SK-N-SH treated with all-trans-retinoic acid at 6 μM for 48 hours (cell line): ENCODE results near the gene TEAD1.

Experiments used
- ATAC-seq: fragments of 200-7000 bp; cut with Tn5 transposase; 3 replicates; pipeline ENCODE4 v1.9.1; 2020; ENCODE audit warnings: mild to moderate bottlenecking, moderate library complexity
- ARNTL ChIP-seq: fragments of 450-650 bp; formaldehyde crosslinking; IDR thresholded peaks from 2 replicates; pipeline ENCODE4 v1.5.0; 2020; ENCODE audit warnings: low read depth, mild to moderate bottlenecking, moderate library complexity, borderline replicate concordance
- BACH2 ChIP-seq: fragments of 250-450 bp; sonication (Bioruptor Pico); IDR thresholded peaks from 2 replicates; pipeline ENCODE4 v1.9.0; 2021; ENCODE audit warnings: mild to moderate bottlenecking, borderline replicate concordance
- CSDC2 ChIP-seq: fragments of 250-450 bp; sonication (Bioruptor Pico); IDR thresholded peaks from 2 replicates; pipeline ENCODE4 v1.5.0; 2020; ENCODE audit warnings: mild to moderate bottlenecking, moderate library complexity
- CSRNP3 ChIP-seq: fragments of 250-450 bp; sonication (Bioruptor Pico); IDR thresholded peaks from 2 replicates; pipeline ENCODE4 v1.5.1; 2021; ENCODE audit warnings: mild to moderate bottlenecking, moderate library complexity
- ESRRG ChIP-seq: fragments of 250-450 bp; sonication (Bioruptor Pico); IDR thresholded peaks from 2 replicates; pipeline ENCODE4 v1.6.1; 2021; ENCODE audit warnings: mild to moderate bottlenecking
- GLIS3 ChIP-seq: fragments of 250-450 bp; sonication (Bioruptor Pico); IDR thresholded peaks from 2 replicates; pipeline ENCODE4 v1.5.0; 2020; ENCODE audit warnings: mild to moderate bottlenecking, moderate library complexity
- ISL1 ChIP-seq: fragments of 250-450 bp; sonication (Bioruptor Pico); IDR thresholded peaks from 2 replicates; pipeline ENCODE4 v2.1.2; 2022; ENCODE audit warnings: mild to moderate bottlenecking, moderate library complexity
- OSR1 ChIP-seq: fragments of 250-450 bp; sonication (Bioruptor Pico); IDR thresholded peaks from 2 replicates; pipeline ENCODE4 v1.8.0; 2022; ENCODE audit warnings: moderate library complexity, mild to moderate bottlenecking, inconsistent platforms
- PATZ1 ChIP-seq: fragments of 250-450 bp; sonication (Bioruptor Pico); IDR thresholded peaks from 2 replicates; pipeline ENCODE4 v1.8.0; 2020; ENCODE audit warnings: mild to moderate bottlenecking, moderate library complexity, borderline replicate concordance
- POU6F1 ChIP-seq: fragments of 250-450 bp; sonication (Bioruptor Pico); IDR thresholded peaks from 2 replicates; pipeline ENCODE4 v1.8.0; 2021; ENCODE audit warnings: low read depth, mild to moderate bottlenecking, moderate library complexity, borderline replicate concordance
- PPARA ChIP-seq: fragments of 250-450 bp; sonication (Bioruptor Pico); IDR thresholded peaks from 2 replicates; pipeline ENCODE4 v1.5.0; 2020; ENCODE audit warnings: mild to moderate bottlenecking, borderline replicate concordance
- RARB ChIP-seq: fragments of 250-450 bp; sonication (Bioruptor Pico); IDR thresholded peaks from 2 replicates; pipeline ENCODE4 v1.8.0; 2021; ENCODE audit warnings: mild to moderate bottlenecking, moderate library complexity
- SNAI2 ChIP-seq: fragments of 250-450 bp; sonication (Bioruptor Pico); IDR thresholded peaks from 2 replicates; pipeline ENCODE4 v1.5.0; 2020; ENCODE audit warnings: mild to moderate bottlenecking, moderate library complexity
- TCF4 ChIP-seq: fragments of 250-450 bp; sonication (Bioruptor Pico); IDR thresholded peaks from 2 replicates; pipeline ENCODE4 v1.8.0; 2021; ENCODE audit warnings: mild to moderate bottlenecking, moderate library complexity, borderline replicate concordance
- TOX ChIP-seq: fragments of 250-450 bp; sonication (Bioruptor Pico); IDR thresholded peaks from 2 replicates; pipeline ENCODE4 v1.8.0; 2021; ENCODE audit warnings: mild to moderate bottlenecking, moderate library complexity, borderline replicate concordance
- TSHZ2 ChIP-seq: fragments of 250-450 bp; sonication (Bioruptor Pico); IDR thresholded peaks from 2 replicates; pipeline ENCODE4 v1.5.0; 2020; ENCODE audit warnings: mild to moderate bottlenecking, moderate library complexity
- ZFP3 ChIP-seq: fragments of 250-450 bp; sonication (Bioruptor Pico); IDR thresholded peaks from 2 replicates; pipeline ENCODE4 v1.5.0; 2020; ENCODE audit warnings: mild to moderate bottlenecking, moderate library complexity
- ZFP30 ChIP-seq: fragments of 450-650 bp; formaldehyde crosslinking; IDR thresholded peaks from 2 replicates; pipeline ENCODE4 v1.5.0; 2022; ENCODE audit warnings: mild to moderate bottlenecking, moderate library complexity
- ZNF565 ChIP-seq: fragments of 450-650 bp; formaldehyde crosslinking; conservative IDR thresholded peaks from 2 replicates; pipeline ENCODE4 v1.5.0; 2020; ENCODE audit warnings: low read depth, mild to moderate bottlenecking, moderate library complexity
- ZNF70 ChIP-seq: fragments of 450-650 bp; formaldehyde crosslinking; IDR thresholded peaks from 2 replicates; pipeline ENCODE4 v1.5.0; 2020; ENCODE audit warnings: mild to moderate bottlenecking, moderate library complexity
- ZNF8 ChIP-seq: fragments of 450-650 bp; formaldehyde crosslinking; IDR thresholded peaks from 2 replicates; pipeline ENCODE4 v1.5.0; 2020; ENCODE audit warnings: mild to moderate bottlenecking, moderate library complexity

Gene TEAD1

GRCh38 chr11:12715131-12715530 is 40.9 kb downstream of the TEAD1 start:
- no peak for ATAC-seq
- TF ChIP-seq TOX (CRISPR knock-in tag) = no peak
- no peak for TF ChIP-seq ZFP3 (CRISPR knock-in tag)
- TF ChIP-seq ZNF70 (CRISPR knock-in tag) = no peak
- no peak for TF ChIP-seq ARNTL (CRISPR knock-in tag)
- no peak for TF ChIP-seq TSHZ2
- TF ChIP-seq ZNF565 (CRISPR knock-in tag) = no peak
- no peak for TF ChIP-seq POU6F1 (CRISPR knock-in tag)
- TF ChIP-seq GLIS3 = no peak
- no peak for TF ChIP-seq PATZ1
- TF ChIP-seq OSR1 = no peak
- TF ChIP-seq TCF4 (CRISPR knock-in tag) = no peak
- no peak for TF ChIP-seq ZFP30 (CRISPR knock-in tag)
- no peak for TF ChIP-seq CSDC2 (CRISPR knock-in tag)
- TF ChIP-seq CSRNP3 (CRISPR knock-in tag) = no peak

- no peak for ATAC-seq
- TF ChIP-seq TSHZ2 (no peak), TCF4 (CRISPR knock-in tag) (no peak), GLIS3 (no peak), ESRRG (no peak), TOX (CRISPR knock-in tag) (no peak), ISL1 (CRISPR knock-in tag) (no peak), ZNF565 (CRISPR knock-in tag) (no peak), CSDC2 (CRISPR knock-in tag) (no peak), POU6F1 (CRISPR knock-in tag) (no peak), BACH2 (no peak), ARNTL (CRISPR knock-in tag) (no peak), ZNF70 (CRISPR knock-in tag) (no peak), ZFP3 (CRISPR knock-in tag) (no peak), PATZ1 (no peak), ZNF8 (CRISPR knock-in tag) (no peak), RARB (CRISPR knock-in tag) (no peak), SNAI2 (no peak), PPARA (no peak), CSRNP3 (CRISPR knock-in tag) (no peak)
These were observed 41.7 kb downstream of the TEAD1 start for GRCh38 chr11:12715941-12716340.
